ENCODE data around the gene METAP1D. TPM values are rescaled to one million over a fixed set of nuclear protein-coding genes. Genes with fewer than 3 reads are reported as not detected.

METAP1D gene
- total RNA-seq, 1 experiment from 2014 or later = 32.4 TPM

- no peaks in the 10 kb centered on the region for H3K27me3 ChIP-seq (ENCODE audit: insufficient read depth, low read depth)
- intact Hi-C loops (cut with micrococcal nuclease; ENCODE audit: unreplicated experiment) = loop anchor here (2.0 kb wide), 1 partner anchor 73 kb away; no protein-coding TSS in a partner anchor
- no TSS peak for BruUV-seq (replicated peaks)
Measured at GRCh38 chr2:172093416-172094293, 93.9 kb downstream of the METAP1D start.

GRCh38 chr2:172094294-172095145, 94.8 kb downstream of the METAP1D start:
- ChIA-PET POLR2A (ENCODE audit: unreplicated experiment) (interaction anchor here (0.6 kb wide), 3 partner anchors 346 to 985 kb away, joined by 3 to 5 read pairs (median 4); partner anchors contain the start of gene DYNC1I2), CTCF (interaction anchor here (0.6 to 2.2 kb wide), 7 partner anchors 15 to 283 kb away, joined by 3 to 7 read pairs (median 4); no protein-coding TSS in a partner anchor)
- Histone ChIP-seq H3K4me3 (peak overlapping the region; percentile 73), H3K27me3 (ENCODE audit: insufficient read depth, low read depth) (no peaks in the 10 kb centered on the region), H3K27ac (peak overlapping the region; percentile 12; the same call in 1 of the 2 replicates), H4K20me1 (ENCODE audit: insufficient read depth) (no peaks in the 10 kb centered on the region), H3K4me2 (peak overlapping the region; percentile 95), H3K4me1 (replicated peaks; ENCODE audit: insufficient read depth) (peaks cover 37% of the 10 kb centered on the region), H3K79me2 (ENCODE audit: low read depth) (no peaks in the 10 kb centered on the region), H3K9me2 (ENCODE audit: insufficient read depth) (no peaks in the 10 kb centered on the region), H3K9me3 (ENCODE audit: insufficient read depth, low read depth) (no peaks in the 10 kb centered on the region), H2AFZ (peak overlapping the region; percentile 97), H3K36me3 (ENCODE audit: low read depth) (no peaks in the 10 kb centered on the region), H3F3A (ENCODE audit: insufficient read depth, low read depth) (peaks cover 43% of the 10 kb centered on the region)
- intact Hi-C loops (cut with micrococcal nuclease; ENCODE audit: unreplicated experiment) = loop anchor here (1.0 to 2.0 kb wide), 3 partner anchors 74 to 172 kb away; partner anchors contain the start of genes HAT1 and METAP1D
- DNase-seq = peak; percentile 40 to 75
- no peak for TF ChIP-seq CTCF (conservative IDR thresholded peaks at IDR 0.05)
- TF ChIP-seq EZH2 (IDR thresholded peaks at IDR 0.05; ENCODE audit: low read depth) = no peak
- BruUV-seq (replicated peaks) = no TSS peak

More at GRCh38 chr2:172093416-172094293, 93.9 kb downstream of the METAP1D start:
- H3K36me3 ChIP-seq (ENCODE audit: low read depth) = no peaks in the 10 kb centered on the region
- H2AFZ ChIP-seq = peak overlapping the region; percentile 97
- H3K79me2 ChIP-seq (ENCODE audit: low read depth) = no peaks in the 10 kb centered on the region
- H3K9me3 ChIP-seq (ENCODE audit: insufficient read depth, low read depth) = no peaks in the 10 kb centered on the region
- no peak overlapping the region for H3K27ac ChIP-seq
- H3F3A ChIP-seq (ENCODE audit: insufficient read depth, low read depth) = peaks cover 34% of the 10 kb centered on the region
- peak overlapping the region; percentile 73 for H3K4me3 ChIP-seq
- H3K9me2 ChIP-seq (ENCODE audit: insufficient read depth) = no peaks in the 10 kb centered on the region
- H3K4me1 ChIP-seq (replicated peaks; ENCODE audit: insufficient read depth) = peaks cover 31% of the 10 kb centered on the region
- CTCF ChIA-PET = interaction anchor here (0.6 kb wide), 1 partner anchor 35 kb away, joined by 3 read pairs; no protein-coding TSS in a partner anchor
- TF ChIP-seq CTCF (conservative IDR thresholded peaks at IDR 0.05) = no peak
- no peak for TF ChIP-seq EZH2 (IDR thresholded peaks at IDR 0.05; ENCODE audit: low read depth)
- peak overlapping the region; percentile 95 for H3K4me2 ChIP-seq
- DNase-seq = no peak
- POLR2A ChIA-PET (ENCODE audit: unreplicated experiment) = no interaction called here
- H4K20me1 ChIP-seq (ENCODE audit: insufficient read depth) = no peaks in the 10 kb centered on the region

All from PC-9 (cell line).